GM19438 (cell line): ENCODE results near the gene SELENOF.
"Not testable (repeated sequence)": the region's sequence is repeated elsewhere in the genome, so short reads cannot be mapped to it uniquely, and the experiment has no call there.

ENCODE experiments used
- ATAC-seq: cut with Tn5 transposase; IDR thresholded peaks from one replicate; pipeline ENCODE4 v1.9.1; 2021; ENCODE audit warnings: low read depth; ENCODE audit not compliant: unreplicated experiment

The SELENOF gene

GRCh38 chr1:86821956-86822355 lies 92.0 kb downstream of the SELENOF start:
- no peak for ATAC-seq

GRCh38 chr1:86819970-86820369 lies 94.0 kb downstream of the SELENOF start:
- not testable (repeated sequence) for ATAC-seq

- not testable (repeated sequence) for ATAC-seq
Measured at GRCh38 chr1:86817246-86817826, 96.6 kb downstream of the SELENOF start.

- ATAC-seq, result not testable (repeated sequence)
Measured at GRCh38 chr1:86814118-86814517, 99.8 kb downstream of the SELENOF start.
